ENCODE measurements around the gene ASTN1. TPM values are rescaled to one million over a fixed set of nuclear protein-coding genes. Genes with fewer than 3 reads are reported as not detected.

ASTN1 gene
- total and polyA plus RNA-seq, 9 of the 15 experiments (the other 6 are each of a cell fraction or from before 2014, with no cell fraction given): 0.05 to 0.22 (median 0.18) TPM

- TF ChIP-seq ZNF780A (CRISPR knock-in tag; IDR thresholded peaks at IDR 0.05) (no peak), ZNF668 (CRISPR knock-in tag; IDR thresholded peaks at IDR 0.05) (no peak), PRDM10 (IDR thresholded peaks at IDR 0.05; ENCODE audit: partially characterized antibody) (peak; percentile 27), VEZF1 (CRISPR knock-in tag; IDR thresholded peaks at IDR 0.05) (peak; percentile 33), POLR2G (IDR thresholded peaks at IDR 0.05; ENCODE audit: low read depth, low read length) (peak; percentile 15; the same call in 1 of the 2 replicates), DNMT1 (IDR thresholded peaks at IDR 0.05) (no peak), NEUROD1 (IDR thresholded peaks at IDR 0.05; ENCODE audit: borderline replicate concordance, low read depth, low read length, partially characterized antibody) (no peak), AFF1 (IDR thresholded peaks at IDR 0.05; ENCODE audit: low read depth in 1 of 2, partially characterized antibody in 2 of 2) (no peak), BRD9 (IDR thresholded peaks at IDR 0.05; ENCODE audit: low read depth, partially characterized antibody) (peak; percentile 63), CTCF (IDR thresholded peaks at IDR 0.05 in 2 of 3, conservative IDR thresholded peaks at IDR 0.05 in 1 of 3; ENCODE audit: insufficient read depth in 2 of 3, low read depth in 1 of 3, low read length in 3 of 3) (peak; percentile 68 to 87 (median 82)), E2F8 (IDR thresholded peaks at IDR 0.05; ENCODE audit: low read depth, partially characterized antibody) (no peak)
These were observed 285.6 kb downstream of the ASTN1 start (continued) for GRCh38 chr1:176878750-176879536.

All from K562 (cell line).